Measurements from ENCODE around the gene FCER1A.

FCER1A gene

DNA sequence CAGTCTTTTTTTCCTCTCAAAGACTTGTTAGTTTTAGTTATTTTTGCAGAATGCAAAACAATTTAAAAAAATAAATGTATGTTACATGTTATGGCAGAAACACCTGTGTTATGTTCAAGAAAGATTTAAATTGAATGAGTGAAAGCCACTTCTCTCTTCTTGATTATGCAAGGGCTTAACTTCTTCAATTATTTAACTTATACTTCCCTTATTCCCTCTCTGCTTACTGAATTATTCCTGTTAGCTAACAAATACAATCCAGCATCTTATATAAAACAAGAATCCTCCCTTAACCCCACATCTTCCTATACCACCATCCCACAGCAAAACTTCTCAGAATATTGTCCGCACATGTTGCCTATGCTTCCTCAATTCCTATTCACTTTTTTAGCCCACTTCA, 10.7 kb upstream of the FCER1A start:
- TF ChIP-seq, protein P1, sequence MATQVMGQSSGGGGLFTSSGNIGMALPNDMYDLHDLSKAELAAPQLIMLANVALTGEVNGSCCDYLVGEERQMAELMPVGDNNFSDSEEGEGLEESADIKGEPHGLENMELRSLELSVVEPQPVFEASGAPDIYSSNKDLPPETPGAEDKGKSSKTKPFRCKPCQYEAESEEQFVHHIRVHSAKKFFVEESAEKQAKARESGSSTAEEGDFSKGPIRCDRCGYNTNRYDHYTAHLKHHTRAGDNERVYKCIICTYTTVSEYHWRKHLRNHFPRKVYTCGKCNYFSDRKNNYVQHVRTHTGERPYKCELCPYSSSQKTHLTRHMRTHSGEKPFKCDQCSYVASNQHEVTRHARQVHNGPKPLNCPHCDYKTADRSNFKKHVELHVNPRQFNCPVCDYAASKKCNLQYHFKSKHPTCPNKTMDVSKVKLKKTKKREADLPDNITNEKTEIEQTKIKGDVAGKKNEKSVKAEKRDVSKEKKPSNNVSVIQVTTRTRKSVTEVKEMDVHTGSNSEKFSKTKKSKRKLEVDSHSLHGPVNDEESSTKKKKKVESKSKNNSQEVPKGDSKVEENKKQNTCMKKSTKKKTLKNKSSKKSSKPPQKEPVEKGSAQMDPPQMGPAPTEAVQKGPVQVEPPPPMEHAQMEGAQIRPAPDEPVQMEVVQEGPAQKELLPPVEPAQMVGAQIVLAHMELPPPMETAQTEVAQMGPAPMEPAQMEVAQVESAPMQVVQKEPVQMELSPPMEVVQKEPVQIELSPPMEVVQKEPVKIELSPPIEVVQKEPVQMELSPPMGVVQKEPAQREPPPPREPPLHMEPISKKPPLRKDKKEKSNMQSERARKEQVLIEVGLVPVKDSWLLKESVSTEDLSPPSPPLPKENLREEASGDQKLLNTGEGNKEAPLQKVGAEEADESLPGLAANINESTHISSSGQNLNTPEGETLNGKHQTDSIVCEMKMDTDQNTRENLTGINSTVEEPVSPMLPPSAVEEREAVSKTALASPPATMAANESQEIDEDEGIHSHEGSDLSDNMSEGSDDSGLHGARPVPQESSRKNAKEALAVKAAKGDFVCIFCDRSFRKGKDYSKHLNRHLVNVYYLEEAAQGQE (IDR thresholded peaks at IDR 0.05; ENCODE audit: insufficient read depth in 1 of 2, low read depth in 2 of 2, low read length in 2 of 2), result no peak
- no peak for TF ChIP-seq SIN3A (IDR thresholded peaks at IDR 0.05; ENCODE audit: borderline replicate concordance, insufficient read depth, low read length)
- no peak for TF ChIP-seq TAF1 (IDR thresholded peaks at IDR 0.05; ENCODE audit: borderline replicate concordance, insufficient read depth, low read length)
- TF ChIP-seq FOXP2 (optimal IDR thresholded peaks at IDR 0.05; ENCODE audit: borderline replicate concordance, extremely low read depth, extremely low read length, insufficient read depth), result no peak
- no peak for TF ChIP-seq POLR2AphosphoS5 (IDR thresholded peaks at IDR 0.05; ENCODE audit: low read depth, low read length)

DNA sequence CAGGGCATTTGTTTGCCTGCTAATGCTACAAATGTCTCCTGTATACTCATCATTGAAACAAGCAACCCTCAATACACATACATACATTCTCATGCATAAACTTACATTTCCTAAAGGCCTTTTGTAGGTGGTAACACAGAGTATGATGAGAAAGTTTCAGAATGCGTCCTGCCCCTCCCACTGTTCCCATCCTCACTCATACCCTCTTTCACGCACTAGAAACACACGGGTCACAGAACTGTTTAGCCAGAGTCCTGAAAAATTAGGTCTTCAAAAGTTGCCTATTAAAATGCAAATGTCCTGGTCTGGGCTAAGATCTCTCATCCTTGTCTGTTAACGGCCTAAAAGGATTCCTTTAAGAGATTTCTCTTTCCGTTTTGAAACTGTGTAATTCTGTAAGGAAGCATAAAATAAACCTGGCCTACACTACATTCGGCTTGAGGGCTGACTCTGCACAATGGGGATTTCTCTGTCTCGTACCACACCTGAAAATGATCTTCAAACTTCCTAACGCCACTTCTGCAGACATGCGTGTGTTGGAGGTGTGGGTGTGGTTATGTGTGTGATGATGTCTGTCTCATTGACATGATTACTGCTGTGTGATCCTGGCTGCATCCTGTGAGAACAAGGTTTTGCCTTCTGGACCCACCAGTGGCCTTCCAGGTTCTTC, 5.3 kb upstream of the FCER1A start:
- no peak for TF ChIP-seq FOXP2 (optimal IDR thresholded peaks at IDR 0.05; ENCODE audit: borderline replicate concordance, extremely low read depth, extremely low read length, insufficient read depth)
- TF ChIP-seq, protein P1 (IDR thresholded peaks at IDR 0.05; ENCODE audit: insufficient read depth in 1 of 2, low read depth in 2 of 2, low read length in 2 of 2), result no peak
- TF ChIP-seq SIN3A (IDR thresholded peaks at IDR 0.05; ENCODE audit: borderline replicate concordance, insufficient read depth, low read length), result no peak
- no peak for TF ChIP-seq TAF1 (IDR thresholded peaks at IDR 0.05; ENCODE audit: borderline replicate concordance, insufficient read depth, low read length)
- TF ChIP-seq POLR2AphosphoS5 (IDR thresholded peaks at IDR 0.05; ENCODE audit: low read depth, low read length), result no peak

DNA sequence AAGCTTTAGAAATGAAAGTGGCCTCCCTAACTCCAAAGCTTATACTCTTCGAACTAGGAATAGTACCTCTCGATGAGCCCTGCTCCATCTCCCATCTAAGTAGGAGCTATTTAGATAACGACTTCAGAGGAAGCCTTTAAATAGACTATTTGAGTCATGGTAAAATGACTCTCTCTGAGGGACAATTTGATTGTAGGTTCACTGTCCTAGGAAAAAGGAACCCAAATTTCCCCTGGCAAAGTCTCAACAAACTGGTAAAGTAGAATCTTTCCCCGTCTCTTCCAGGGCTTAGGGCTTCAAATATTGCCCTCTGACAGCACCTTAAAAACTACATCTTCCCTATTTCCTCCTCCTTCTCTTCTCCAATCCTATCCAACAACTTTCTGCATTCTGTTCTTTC, 2.0 kb upstream of the FCER1A start:
- TF ChIP-seq FOXP2 (optimal IDR thresholded peaks at IDR 0.05; ENCODE audit: borderline replicate concordance, extremely low read depth, extremely low read length, insufficient read depth), result no peak
- TF ChIP-seq, protein P1 (IDR thresholded peaks at IDR 0.05; ENCODE audit: insufficient read depth in 1 of 2, low read depth in 2 of 2, low read length in 2 of 2), result no peak
- no peak for TF ChIP-seq TAF1 (IDR thresholded peaks at IDR 0.05; ENCODE audit: borderline replicate concordance, insufficient read depth, low read length)
- no peak for TF ChIP-seq POLR2AphosphoS5 (IDR thresholded peaks at IDR 0.05; ENCODE audit: low read depth, low read length)
- no peak for TF ChIP-seq SIN3A (IDR thresholded peaks at IDR 0.05; ENCODE audit: borderline replicate concordance, insufficient read depth, low read length)

DNA sequence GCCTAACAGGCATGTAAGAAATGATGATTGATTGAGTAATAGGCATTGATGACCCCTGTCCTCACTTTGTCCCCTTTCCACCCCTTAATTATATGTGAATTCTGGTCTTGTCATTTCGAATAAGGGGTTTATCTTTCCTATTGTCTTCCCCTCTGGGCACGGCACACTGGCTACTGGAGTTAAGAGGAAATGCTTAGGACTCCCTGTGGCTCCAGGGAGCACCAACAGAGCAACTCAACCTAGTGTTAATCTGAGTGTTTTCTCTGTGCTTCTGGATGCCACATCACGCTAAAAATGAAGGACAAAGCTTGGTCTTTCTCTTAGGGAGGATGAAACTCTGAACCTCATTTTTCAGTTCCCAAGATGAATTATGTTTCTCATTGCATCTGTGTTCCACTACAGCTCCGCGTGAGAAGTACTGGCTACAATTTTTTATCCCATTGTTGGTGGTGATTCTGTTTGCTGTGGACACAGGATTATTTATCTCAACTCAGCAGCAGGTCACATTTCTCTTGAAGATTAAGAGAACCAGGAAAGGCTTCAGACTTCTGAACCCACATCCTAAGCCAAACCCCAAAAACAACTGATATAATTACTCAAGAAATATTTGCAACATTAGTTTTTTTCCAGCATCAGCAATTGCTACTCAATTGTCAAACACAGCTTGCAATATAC, 5.3 kb downstream of the FCER1A start:
- no peak for TF ChIP-seq FOXP2 (optimal IDR thresholded peaks at IDR 0.05; ENCODE audit: borderline replicate concordance, extremely low read depth, extremely low read length, insufficient read depth)
- TF ChIP-seq TAF1 (IDR thresholded peaks at IDR 0.05; ENCODE audit: borderline replicate concordance, insufficient read depth, low read length), result no peak
- TF ChIP-seq, protein P1 (IDR thresholded peaks at IDR 0.05; ENCODE audit: insufficient read depth in 1 of 2, low read depth in 2 of 2, low read length in 2 of 2), result no peak

Data from PFSK-1 (cell line).